GM19240 (cell line): ENCODE measurements around the gene JAZF1.

ENCODE experiments used
- DNase-seq: peaks from one replicate; pipeline ENCODE4 v3.0.0; 2011; ENCODE audit warnings: low spot score; ENCODE audit not compliant: insufficient read length

The JAZF1 gene

DNA sequence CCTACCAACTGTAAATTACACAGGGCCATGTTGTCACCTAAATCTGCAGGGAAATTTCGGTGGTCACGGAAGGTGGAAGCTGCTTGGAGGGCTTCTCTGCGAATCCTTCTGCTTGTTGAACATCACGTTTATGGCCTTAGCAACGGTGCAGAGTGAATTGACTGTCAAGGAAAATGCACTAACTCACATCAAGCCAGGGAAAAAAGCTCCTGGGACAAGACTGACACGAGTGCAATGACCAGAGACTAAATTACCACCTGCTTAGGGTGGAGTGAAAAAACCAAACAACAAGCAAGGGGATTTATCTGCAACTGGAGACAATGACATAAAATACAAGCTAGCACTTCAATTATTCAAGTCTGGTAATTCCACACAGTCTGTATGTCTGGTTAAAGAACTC, 211.2 kb downstream of the JAZF1 start:
- no peak for DNase-seq

DNA sequence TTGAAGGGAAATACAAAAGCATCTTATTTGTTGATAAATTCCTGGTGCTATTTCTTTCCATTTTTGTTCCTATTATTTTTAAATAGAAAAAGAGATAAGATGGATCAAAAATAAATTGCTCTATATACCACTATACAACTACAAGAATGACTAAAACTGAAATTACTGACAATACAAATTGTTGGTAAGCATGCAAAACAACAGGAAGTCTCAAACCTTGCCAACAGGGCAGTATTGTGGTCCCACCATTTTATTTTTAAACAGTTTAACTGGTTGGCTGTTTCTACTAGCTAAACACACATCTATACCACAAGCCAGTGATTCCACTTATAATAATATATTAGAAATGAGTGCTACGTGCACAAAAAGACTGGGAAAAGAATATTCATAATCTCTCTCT, 213.0 kb downstream of the JAZF1 start:
- DNase-seq = no peak

DNA sequence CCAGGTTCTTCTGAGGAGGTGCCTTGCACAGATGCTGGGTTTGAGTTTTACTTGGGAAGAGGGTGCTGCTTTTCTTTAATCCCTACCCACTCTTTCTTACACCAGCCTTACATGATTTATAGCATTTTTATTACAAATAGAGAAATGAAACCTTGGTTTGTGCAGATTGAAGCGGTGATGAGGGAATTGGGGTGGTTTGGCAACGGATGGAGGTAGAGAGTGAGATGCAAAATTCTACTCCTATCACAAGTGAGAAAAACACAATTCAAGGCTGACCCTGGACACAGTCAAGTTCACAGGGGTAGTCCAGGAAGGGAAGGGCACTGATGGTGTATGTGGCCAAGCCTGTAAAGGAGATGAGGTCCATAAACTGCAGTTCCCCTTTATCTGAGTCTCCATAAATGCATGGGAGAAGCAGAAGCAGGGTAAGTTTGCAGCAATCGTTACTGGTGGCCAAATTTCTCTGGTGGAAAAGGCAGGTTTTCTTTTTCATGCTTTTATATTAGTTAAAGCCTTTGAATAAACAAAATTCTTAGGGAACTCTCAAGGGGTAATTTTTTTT, 214.3 kb downstream of the JAZF1 start:
- DNase-seq = no peak

DNA sequence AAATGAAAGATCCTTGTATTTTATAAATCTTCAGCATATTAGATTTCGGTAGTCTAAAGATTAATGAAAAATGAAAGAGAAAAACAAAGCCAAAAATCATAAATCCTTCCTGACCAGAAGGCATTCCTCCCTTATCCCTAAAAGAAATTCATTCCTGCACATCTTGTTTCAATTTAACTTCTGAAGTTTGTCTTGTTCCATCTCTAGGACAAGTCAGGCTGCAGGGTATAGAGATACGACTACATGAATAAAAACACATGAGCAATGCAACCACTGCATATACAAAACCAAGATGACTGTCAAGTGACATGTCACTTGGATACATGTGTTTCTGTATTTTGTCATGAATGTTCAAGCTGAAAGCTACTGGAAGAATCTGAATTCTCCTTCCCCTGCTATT, 214.9 kb downstream of the JAZF1 start:
- DNase-seq = no peak

DNA sequence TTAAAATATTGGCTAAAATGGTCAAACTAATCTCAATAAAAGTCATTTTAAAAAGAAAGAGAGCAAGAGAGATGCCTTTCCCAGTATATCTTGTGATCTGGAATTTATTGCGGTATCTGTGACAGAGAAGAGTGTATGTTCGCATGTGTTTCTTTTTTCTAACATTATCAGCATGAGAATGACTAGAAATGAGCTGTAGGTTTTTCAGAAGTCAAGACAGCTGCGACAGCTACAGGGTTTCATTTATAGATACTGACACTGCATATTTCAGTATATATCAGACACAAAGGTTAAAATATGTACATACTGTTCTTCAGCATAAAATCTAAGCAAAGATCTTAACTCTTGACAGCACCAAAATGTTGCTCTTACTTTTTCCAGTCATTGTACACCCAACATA, 215.8 kb downstream of the JAZF1 start:
- no peak for DNase-seq

DNA sequence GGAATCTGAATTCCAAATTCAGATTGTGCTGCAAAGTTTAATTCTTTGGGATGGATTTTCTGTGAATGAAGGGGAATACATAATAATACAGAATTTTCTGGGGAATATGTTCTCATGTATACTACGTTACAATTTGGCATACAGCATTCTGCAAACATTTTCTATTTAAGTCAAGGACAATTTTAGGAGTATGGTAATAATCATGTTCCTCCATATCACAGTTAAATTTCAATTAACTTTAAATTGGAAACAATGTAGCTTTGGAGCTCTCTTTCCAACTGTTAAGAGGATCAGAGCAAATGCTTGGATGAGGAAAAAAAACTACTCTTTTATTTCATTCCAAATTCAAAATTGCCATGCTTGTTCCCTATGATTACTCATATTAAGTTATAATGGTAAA, 217.5 kb downstream of the JAZF1 start:
- no peak for DNase-seq

DNA sequence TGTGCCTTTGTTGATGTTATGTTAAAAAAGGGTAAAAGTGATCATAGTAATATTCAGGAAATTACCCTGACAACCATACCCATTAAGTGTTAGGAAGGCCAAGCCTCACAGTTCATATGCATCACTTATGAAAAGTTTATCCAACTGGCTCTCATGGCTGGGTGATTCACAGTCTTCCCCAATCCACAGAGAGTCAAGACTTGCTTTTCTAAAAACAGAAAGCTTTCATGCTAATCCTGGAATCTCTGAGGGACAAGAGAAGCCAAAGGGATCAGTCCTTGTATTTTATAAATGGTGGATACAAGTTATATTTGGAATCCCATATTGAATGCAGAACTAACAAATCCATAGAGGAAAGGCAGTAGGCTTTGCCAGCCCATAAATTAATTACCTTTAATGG, 218.3 kb downstream of the JAZF1 start:
- DNase-seq = no peak

DNA sequence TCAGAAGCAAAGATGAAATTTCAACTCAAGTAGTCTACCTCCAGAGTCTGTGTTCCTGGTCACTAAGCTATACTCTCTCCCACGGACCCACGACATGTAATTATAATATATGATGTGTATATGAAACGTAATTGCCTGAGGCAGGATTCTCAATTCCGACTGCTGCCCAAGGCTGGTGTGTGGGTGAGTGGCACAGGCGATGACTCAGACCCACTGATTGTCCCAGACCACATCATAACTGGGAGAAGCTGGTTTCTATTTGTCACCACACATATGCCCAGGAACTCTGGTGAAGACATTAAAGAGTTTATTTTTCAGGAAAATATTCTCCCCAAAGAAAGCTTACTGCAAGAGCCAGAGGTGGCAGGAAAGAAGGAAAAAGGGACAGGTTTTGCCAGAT, 219.3 kb downstream of the JAZF1 start:
- no peak for DNase-seq

DNA sequence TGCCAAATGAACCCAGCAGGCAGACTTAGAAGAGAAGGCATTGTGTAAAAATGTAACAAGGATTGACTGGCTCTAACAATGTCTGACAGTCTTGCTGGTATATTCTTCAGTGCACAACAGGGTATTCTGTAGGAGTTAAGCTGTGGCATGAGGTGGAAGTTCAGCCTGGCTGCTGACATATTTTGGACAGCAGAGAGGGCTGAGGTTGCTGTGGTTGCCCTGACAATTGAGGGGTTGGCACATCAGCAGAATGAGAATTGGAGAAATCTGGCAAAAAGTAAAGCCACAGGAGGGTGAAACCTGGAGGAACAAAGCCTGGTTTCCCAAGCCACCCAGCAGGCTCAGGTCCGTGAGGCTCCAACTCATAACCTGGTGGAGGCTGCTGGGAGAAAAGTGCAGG, 220.2 kb downstream of the JAZF1 start:
- DNase-seq = no peak

DNA sequence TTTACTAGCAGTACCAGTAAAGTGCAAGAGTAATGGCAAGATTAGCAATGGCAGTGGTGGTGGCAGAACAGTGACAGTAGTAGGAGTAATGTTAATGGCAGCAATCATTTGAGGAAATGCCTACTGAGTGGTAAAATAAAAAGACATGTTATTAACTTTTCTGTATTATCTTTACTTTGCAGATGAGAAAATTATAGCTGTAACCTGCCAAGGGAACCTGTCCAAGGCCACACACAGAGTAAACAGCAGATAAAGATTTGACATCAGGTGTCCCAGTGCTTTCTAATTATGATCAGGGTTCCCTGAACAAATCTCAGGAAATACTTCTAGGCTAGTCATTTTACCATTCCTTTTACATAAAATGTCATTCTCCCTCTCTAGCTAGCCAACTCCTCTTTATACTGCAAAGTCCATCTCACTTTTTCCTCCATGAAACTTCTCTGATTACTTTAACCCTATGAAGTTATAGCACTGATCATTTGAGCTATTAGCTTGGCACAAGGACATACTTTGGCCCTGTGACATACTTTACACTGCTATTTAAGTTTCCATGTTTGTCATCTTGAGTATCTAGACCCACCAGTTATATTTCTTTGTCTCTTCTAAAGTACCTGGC, 221.6 kb downstream of the JAZF1 start:
- DNase-seq = no peak

DNA sequence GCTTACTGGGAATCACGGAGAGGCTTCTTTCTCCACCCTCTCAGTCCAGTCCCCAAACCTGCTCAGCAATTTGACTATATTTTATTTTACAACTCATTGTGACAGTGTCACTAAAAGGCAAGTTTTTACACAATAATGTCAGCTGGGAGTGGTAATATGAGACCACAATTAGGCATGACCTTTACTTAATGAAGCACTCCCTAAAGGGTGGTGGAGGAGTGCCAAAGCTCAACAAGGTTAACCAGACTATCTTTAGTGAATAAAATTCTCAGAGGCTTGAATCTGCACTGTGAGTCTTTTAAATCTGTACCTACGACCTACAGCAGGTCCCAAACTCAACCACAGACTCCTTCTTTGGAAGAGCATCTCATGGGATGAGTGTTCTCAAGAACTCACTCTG, 225.0 kb downstream of the JAZF1 start:
- DNase-seq = no peak

DNA sequence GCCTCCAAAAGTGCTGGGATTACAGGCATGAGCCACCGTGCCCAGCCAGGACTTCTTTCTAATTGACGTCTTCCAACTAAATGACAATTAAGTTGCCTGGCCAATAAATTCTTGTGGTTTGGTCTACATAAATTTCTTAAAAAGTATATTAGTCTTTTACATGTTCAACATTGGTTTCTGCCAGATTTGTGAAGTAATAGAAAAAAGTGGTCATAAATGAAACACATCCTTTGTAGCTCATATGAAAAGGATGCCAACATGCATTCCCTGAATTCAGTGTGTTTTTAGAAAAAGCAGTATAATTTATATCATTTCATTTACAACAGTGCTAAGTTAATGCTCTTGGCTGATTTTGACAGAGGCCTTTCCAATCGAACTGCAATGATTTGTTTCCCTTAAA, 225.6 kb downstream of the JAZF1 start:
- no peak for DNase-seq

DNA sequence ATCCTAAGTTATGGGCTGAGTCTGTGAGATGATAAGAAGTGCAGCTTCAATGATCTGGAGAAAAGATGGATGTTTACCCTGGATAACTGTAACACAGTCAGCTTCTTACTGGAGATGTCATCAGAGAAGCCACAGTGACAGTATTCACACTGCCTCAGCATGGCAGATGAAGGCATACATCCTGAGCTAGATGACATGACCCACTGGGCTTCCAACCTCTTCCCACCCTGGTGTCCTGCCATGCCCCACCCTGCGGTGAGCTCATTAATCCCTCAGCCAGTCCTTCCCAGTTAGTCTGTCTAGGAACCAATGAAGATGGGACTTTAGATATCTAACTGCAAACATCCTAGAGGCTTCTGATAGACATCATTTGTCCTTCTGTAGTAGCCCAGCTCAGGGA, 226.8 kb downstream of the JAZF1 start:
- DNase-seq = no peak

DNA sequence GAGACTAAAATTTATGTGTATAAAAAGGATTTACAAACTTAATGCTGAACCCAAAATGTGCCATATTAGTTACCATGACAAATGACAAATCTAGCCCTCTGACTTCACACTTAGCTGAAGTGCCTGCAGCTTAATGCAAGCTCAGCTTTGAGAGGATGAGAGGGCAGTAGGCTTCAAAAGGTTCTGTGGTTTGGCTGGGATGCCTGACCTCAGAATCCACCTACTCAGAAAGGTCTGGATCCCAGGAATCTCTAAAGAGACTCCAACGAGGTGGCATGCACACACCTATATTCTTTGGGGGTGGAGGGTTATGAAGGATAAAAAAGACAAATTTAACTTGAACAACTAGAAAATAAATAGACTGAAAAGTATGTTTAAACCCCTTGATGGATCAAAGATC, 227.2 kb downstream of the JAZF1 start:
- no peak for DNase-seq

DNA sequence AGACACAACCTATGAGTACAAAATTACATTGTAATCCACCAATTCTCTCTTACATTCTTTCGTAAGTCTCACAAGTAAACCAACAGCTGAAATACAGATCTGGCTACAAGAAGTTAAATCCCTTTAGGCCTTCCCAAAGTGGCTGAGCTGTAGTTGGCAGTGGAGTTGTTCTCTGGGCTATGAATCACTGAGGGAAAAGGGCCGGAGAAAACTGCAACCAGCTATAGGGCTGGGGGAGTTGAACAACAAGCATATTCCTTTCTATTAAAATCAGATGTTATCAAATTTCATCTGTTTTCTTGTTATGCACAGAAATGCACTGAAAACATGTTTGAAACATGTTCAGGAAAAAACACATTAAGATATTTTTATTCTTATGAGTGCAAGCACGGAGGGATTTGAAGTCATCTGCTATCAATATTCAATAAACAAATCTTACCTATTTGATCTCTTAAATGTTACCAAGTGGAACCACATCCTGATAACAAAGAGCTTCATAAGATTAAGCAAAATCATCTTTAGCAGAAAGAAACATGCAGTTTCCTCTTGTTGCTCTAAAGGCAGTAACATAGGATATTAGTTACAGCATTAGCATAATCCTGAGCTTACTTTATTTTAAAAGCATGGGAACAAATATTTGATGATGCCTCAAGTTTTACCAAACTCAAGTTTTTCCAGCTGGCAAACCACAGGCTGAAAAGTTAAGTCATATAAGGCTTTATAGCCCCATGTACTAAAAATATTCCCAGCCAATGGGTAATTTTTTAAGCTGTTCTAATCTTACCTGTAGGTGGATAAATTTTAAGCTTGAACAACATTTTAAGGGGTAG, 227.9 kb downstream of the JAZF1 start:
- no peak for DNase-seq

DNA sequence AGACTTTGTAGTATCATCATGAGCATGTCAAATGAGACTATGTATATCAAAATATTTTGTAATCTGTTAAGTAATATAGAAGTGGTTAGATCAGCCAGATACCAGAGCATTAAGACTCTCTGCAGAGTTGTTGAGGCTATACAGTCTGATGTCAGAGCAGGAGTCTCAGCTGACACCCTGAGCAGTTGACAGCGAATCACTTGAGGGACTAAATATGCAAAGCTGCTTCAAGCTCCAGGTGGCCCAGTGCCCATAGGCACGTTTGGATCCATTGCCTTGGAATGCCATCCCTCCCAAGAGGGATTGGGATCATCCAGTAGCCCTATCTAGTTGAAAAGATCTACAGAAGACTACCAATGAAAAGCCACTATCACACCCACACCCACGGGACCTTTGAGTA, 230.5 kb downstream of the JAZF1 start:
- DNase-seq = no peak

DNA sequence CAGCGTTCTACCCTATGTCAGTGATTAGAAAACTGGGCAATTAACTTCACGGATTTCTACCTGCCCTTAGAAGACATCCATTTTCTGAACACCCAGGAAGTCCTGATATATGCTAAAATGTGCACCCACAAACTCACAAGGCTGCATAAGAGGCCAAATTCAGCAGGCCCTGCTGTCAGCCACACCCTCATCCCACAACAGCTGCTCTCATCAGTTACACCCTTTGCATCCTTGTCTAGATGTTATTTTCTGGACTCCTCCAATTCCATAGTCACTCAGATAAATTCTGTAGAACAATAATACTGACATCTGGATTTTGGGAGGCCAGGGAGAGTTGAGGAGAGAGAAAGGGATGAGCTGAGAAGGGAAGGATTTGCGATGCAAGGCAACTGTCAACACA, 231.7 kb downstream of the JAZF1 start:
- no peak for DNase-seq

DNA sequence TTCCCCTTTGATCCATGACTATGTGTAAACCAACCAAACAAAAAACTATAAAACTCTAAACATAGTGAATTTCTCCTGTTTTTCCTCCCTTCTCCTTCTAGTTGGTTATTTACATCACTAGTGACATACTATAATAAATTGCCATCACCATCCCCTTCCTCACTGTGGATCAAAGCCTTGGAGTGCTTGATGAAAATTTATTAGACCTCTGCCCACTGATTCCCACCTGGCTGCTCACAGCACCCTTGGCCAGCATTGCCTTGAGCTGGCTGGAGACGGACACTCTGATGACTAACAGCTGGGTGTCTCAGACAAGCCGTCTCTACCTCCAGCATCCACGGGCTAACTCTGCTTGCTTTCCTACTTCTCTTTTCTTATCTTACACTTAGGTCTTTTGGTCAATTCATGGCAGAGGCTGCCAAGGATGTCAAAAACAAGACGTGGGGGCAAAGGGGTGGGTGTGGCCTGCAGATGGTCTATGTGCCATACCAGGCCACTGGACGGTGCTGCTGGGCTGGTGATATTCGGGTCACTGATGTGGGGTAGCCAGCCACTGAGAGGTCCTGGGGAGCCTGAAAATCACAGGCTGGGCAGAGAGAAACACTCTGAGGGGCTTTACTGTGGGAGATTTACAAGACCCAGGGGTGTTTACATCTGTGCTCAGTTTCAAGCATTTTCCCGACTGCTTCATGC, 232.9 kb downstream of the JAZF1 start:
- no peak for DNase-seq

DNA sequence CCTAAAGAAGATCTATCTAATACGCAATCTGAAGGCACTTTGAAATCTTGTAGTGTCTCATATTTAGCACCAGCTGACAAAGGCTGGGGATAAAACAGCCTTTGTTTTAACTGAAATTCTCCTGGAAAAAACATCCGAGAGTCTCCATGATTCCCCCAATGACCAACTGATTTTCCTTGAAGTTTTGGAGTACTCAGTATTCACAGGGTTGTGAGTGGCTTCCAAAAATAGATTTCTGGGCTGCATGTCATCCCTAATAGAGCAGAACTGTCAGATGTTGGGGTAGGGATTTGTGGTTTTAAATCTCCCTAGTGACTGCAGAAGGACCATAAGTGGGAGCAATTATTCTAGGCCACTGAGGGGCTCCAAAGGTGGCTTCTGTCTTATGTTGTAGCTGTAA, 234.2 kb downstream of the JAZF1 start:
- no peak for DNase-seq

DNA sequence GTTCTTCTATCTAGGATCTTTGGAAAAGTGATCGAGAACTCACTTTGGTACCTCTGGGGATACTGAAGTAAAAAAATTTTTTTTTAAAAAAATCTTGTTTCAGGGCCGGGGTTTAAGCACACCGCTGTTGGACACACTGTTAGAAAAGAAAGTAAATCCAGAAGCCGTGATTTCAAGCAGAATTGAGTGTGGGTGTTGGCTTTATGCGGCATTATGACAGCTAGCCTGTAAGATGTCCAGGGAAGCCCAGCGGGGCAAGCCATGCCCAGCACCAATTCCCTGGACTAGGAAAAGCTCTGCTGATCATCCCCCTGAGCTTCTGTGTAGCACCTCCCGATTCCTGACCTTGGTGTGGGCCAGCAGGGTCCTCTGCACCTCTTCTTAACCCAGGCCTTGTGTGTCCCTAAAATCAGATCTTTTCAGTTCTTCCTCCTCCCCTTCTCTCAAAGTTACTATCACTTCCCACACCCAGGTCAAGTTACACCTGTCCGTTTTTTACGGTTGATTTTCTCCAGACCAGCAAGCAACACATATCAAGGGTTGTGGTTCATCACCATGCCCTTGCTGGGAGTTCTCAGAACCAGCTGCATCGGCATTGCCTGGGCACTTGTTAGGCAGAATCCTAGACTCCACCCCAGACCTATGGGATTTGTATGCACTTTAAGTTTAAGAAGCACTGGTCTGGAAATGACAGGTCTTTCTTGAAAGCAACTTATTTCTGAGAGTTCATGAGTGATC, 235.4 kb downstream of the JAZF1 start:
- DNase-seq = no peak

DNA sequence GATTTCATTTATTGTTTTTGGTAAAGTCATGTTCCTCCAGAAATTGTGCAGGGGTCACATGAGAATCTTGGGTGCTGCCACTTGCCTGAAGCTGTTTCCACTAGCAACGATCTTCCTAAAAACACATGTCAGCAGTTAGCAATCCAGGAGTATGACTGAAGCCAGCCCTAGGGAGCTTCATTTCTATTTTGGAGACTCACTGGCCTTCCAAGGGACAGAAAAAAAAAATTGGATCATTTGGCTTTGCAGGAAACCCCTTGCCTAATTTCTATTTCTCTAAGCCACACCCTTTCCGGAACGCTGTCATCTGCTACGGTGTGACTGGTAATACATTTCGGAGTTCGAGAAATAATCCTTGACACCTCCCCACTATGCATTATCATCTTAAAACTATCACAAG, 236.0 kb downstream of the JAZF1 start:
- DNase-seq = no peak

DNA sequence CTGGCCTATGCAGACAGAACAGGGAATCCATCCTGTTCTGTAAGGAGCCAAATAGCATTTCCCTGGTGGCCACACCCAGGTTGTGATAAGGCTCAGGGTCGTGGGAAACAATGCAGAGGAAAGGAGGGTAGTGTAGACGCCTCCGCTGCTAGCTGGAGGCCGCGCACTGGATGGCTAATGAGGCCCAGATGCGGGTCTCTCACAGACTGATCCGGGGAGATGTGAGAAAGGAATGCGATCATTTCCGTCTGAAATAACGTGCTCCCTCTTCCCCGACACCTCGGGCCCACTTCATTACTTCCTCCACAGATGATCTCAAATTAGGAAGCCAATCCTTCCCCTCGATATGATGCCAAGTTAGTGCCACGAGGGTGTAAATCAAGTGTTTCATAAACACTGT, 237.4 kb downstream of the JAZF1 start:
- DNase-seq = no peak
